ENCODE measurements around the gene NUDT19. TPM values are rescaled to one million over a fixed set of nuclear protein-coding genes. Genes with fewer than 3 reads are reported as not detected.

NUDT19 gene
- total RNA-seq, 1 experiment from 2014 or later = 19.6 TPM

DNA sequence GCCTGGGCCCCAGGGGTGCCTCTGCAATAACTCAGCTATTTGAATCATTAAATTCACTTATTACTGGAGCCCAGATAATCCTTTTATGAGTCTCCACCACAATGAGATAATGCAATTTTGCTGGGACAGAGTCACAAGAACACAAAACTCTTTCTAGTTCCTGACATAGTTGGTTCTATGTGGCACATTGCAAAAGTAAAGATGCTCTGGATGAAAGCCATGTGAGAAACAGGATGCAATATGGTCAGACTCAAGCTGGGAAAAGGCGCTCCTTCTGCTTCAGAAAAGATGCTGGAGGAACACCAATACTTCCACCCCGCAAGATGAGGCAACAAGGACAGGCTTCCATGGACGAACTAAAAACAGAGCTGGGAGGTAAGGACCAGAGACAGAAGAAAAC, 22.3 kb upstream of the NUDT19 start:
- peaks cover 14% of the 10 kb centered on the region for H3K4me1 ChIP-seq (ENCODE audit: low read length)
- no peaks in the 10 kb centered on the region for H3K9me2 ChIP-seq (replicated peaks; ENCODE audit: insufficient read depth, low read length)
- H3K9ac ChIP-seq (ENCODE audit: low read length) = no peak overlapping the region
- H4K20me1 ChIP-seq (ENCODE audit: insufficient read depth, low read depth, low read length) = peaks cover 34% of the 10 kb centered on the region; the same call in 1 of the 2 replicates
- peaks cover 97% of the 10 kb centered on the region for H3K79me2 ChIP-seq (ENCODE audit: low read length)
- no peaks in the 10 kb centered on the region for H3K9me3 ChIP-seq (ENCODE audit: low read length)
- peaks cover 18% of the 10 kb centered on the region for H3K36me3 ChIP-seq (ENCODE audit: insufficient read depth, low read length)
- H3K4me3 ChIP-seq (ENCODE audit: low read length) = no peak overlapping the region
- no peak for DNase-seq
- no peaks in the 10 kb centered on the region for H3K27me3 ChIP-seq (ENCODE audit: low read length)
- H3K4me2 ChIP-seq (ENCODE audit: low read depth, low read length, poor library complexity, severe bottlenecking) = no peak overlapping the region
- H2AFZ ChIP-seq (ENCODE audit: low read length) = no peak overlapping the region
- no peak overlapping the region for H3K27ac ChIP-seq (ENCODE audit: low read length)

DNA sequence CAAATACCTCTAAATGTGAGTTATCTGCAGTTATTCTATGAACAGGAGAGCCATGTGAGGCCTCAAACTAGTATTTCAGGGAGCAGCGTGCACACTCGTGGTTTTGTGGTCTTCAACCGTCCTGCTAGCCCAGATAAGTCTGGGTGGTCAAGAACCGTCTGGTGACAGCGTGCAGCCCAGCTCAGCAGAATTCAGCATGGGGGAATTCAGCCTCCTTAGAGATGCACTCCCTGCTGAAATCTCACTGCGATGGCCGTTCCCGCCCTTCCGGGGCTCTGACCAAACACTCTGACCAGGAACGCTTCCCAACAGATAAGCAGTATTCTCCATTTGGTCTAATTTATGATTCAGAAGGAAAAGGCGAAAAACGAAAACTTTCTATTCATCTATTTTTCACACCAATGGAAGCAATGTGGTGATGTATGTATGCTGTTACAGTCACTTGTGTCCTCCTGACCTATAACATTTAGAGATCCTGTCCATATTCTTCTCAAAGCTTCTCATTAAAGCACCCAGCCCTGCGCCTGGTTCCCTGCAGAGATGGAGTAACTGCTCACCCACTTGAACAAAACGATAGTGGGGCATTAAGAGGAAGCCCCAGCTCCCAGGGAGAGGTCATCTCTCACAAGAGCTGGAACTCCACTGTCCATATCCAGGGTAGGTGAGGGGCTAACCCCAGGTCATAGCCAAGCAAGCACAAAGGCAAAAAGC, 19.6 kb upstream of the NUDT19 start:
- no peak overlapping the region for H2AFZ ChIP-seq (ENCODE audit: low read length)
- peaks cover 79% of the 10 kb centered on the region for H3K79me2 ChIP-seq (ENCODE audit: low read length)
- no peaks in the 10 kb centered on the region for H3K9me2 ChIP-seq (replicated peaks; ENCODE audit: insufficient read depth, low read length)
- H3K27ac ChIP-seq (ENCODE audit: low read length) = no peak overlapping the region
- peaks cover 10% of the 10 kb centered on the region for H3K36me3 ChIP-seq (ENCODE audit: insufficient read depth, low read length)
- H3K9ac ChIP-seq (ENCODE audit: low read length) = no peak overlapping the region
- no peaks in the 10 kb centered on the region for H3K9me3 ChIP-seq (ENCODE audit: low read length)
- H3K4me2 ChIP-seq (ENCODE audit: low read depth, low read length, poor library complexity, severe bottlenecking) = no peak overlapping the region
- no peaks in the 10 kb centered on the region for H3K27me3 ChIP-seq (ENCODE audit: low read length)
- H3K4me1 ChIP-seq (ENCODE audit: low read length) = peaks cover 21% of the 10 kb centered on the region
- no peak overlapping the region for H3K4me3 ChIP-seq (ENCODE audit: low read length)
- DNase-seq = no peak
- peaks cover 31% of the 10 kb centered on the region; the same call in 1 of the 2 replicates for H4K20me1 ChIP-seq (ENCODE audit: insufficient read depth, low read depth, low read length)

DNA sequence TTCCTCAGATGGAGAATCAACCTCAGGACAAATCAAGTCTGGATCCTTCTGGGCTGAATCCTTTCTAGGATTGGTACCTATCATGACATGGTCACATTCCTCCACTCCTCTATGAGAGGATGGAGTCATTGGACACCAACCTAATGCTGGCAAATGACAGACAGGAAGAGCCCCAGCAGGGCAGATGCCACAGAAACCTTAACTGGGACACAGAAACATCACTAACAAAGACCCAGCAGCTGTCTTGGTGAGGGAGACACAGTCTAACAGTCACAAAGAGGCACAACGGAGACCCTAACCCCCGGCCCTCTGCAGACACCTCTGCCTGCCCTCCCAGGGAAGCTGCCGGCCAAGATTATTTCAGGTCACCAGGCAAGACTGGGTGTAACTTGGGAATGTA, 18.8 kb upstream of the NUDT19 start:
- no peaks in the 10 kb centered on the region for H3K9me3 ChIP-seq (ENCODE audit: low read length)

DNA sequence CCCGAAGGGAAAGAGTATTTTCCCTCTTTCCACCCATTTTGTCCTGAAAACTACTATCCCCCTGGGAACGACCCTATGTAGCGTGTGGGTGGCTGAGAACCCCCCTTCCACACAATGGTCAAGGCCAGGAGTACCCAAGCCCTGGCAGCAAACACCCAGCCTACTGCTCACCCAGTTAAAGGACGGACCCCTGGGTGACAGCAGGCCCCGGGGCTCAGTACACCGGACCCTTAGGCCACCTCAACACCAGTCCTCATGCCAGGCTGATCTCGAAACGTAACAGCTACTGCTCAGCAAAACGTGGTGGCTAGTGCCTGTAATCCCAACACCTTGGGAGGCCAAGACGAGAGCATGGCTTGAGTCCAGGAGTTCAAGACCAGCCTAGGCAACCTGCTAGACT, 18.0 kb upstream of the NUDT19 start:
- Histone ChIP-seq H3K9ac (ENCODE audit: low read length) (peak overlapping the region; percentile 88), H3K9me2 (replicated peaks; ENCODE audit: insufficient read depth, low read length) (no peaks in the 10 kb centered on the region), H3K27me3 (ENCODE audit: low read length) (no peaks in the 10 kb centered on the region), H3K79me2 (ENCODE audit: low read length) (peaks cover 64% of the 10 kb centered on the region), H3K36me3 (ENCODE audit: insufficient read depth, low read length) (peaks cover 5% of the 10 kb centered on the region), H3K9me3 (ENCODE audit: low read length) (no peaks in the 10 kb centered on the region), H4K20me1 (ENCODE audit: insufficient read depth, low read depth, low read length) (peaks cover 29% of the 10 kb centered on the region; the same call in 1 of the 2 replicates), H3K27ac (ENCODE audit: low read length) (no peak overlapping the region), H2AFZ (ENCODE audit: low read length) (no peak overlapping the region), H3K4me1 (ENCODE audit: low read length) (peaks cover 21% of the 10 kb centered on the region), H3K4me3 (ENCODE audit: low read length) (peak overlapping the region; percentile 95), H3K4me2 (ENCODE audit: low read depth, low read length, poor library complexity, severe bottlenecking) (peak overlapping the region; percentile 72)
- DNase-seq = no peak

More for the DNA sequence above, 18.8 kb upstream of the NUDT19 start:
- DNase-seq = no peak
- H4K20me1 ChIP-seq (ENCODE audit: insufficient read depth, low read depth, low read length) = peaks cover 30% of the 10 kb centered on the region; the same call in 1 of the 2 replicates
- H3K4me2 ChIP-seq (ENCODE audit: low read depth, low read length, poor library complexity, severe bottlenecking) = peak overlapping the region; percentile 72
- H2AFZ ChIP-seq (ENCODE audit: low read length) = no peak overlapping the region
- no peak overlapping the region for H3K27ac ChIP-seq (ENCODE audit: low read length)
- H3K27me3 ChIP-seq (ENCODE audit: low read length) = no peaks in the 10 kb centered on the region
- H3K9me2 ChIP-seq (replicated peaks; ENCODE audit: insufficient read depth, low read length) = no peaks in the 10 kb centered on the region
- peaks cover 21% of the 10 kb centered on the region for H3K4me1 ChIP-seq (ENCODE audit: low read length)
- peaks cover 7% of the 10 kb centered on the region for H3K36me3 ChIP-seq (ENCODE audit: insufficient read depth, low read length)
- peak overlapping the region; percentile 88; the same call in 1 of the 2 replicates for H3K9ac ChIP-seq (ENCODE audit: low read length)
- H3K4me3 ChIP-seq (ENCODE audit: low read length) = peak overlapping the region; percentile 95; the same call in 1 of the 2 replicates
- peaks cover 71% of the 10 kb centered on the region for H3K79me2 ChIP-seq (ENCODE audit: low read length)

DNA sequence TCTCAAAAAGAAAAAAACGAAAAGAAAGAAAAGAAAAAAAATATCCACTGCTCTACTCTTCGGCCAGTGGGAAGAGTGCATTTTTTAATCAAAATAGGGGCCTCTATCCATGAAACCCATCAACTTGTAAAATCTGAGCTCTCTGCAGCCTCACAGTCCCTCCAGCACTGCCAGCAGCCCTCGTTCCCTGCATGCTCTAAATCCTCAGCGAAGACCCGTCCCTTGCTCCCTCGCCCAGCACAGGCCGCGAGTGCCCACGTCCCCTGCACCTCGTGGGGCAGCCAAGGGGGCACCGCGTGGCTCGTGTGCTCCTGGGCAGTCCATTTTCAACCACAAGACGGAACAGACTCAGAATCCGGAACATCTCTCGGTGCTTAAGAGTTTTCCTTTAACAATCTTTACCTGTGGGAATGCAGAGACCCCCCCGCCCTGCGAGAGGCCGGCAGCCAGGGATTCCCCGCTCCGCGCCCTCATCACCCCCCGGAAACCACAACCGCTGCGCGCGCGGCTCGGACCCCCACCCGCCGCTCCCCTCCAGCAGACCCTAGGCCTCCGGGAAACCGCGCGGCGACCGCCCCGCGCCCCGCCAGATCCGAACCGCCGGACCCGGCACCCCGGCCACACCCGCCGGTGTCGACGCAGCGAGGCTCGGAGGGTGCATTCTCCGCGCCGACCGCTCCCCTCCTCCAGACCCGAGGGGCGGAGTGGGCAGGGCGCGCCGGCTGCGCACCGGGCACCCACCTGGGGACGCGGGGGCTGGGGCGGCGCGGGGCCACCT, 17.3 kb upstream of the NUDT19 start:
- peak; percentile 69 for DNase-seq
- Histone ChIP-seq H3K9me3 (ENCODE audit: low read length) (no peaks in the 10 kb centered on the region), H3K27me3 (ENCODE audit: low read length) (no peaks in the 10 kb centered on the region), H3K9ac (ENCODE audit: low read length) (peak overlapping the region; percentile 88), H3K27ac (ENCODE audit: low read length) (no peak overlapping the region), H3K4me1 (ENCODE audit: low read length) (peaks cover 21% of the 10 kb centered on the region), H3K4me2 (ENCODE audit: low read depth, low read length, poor library complexity, severe bottlenecking) (peak overlapping the region; percentile 72), H3K4me3 (ENCODE audit: low read length) (peak overlapping the region; percentile 95), H3K36me3 (ENCODE audit: insufficient read depth, low read length) (peaks cover 5% of the 10 kb centered on the region), H4K20me1 (ENCODE audit: insufficient read depth, low read depth, low read length) (peaks cover 22% of the 10 kb centered on the region; the same call in 1 of the 2 replicates), H3K9me2 (replicated peaks; ENCODE audit: insufficient read depth, low read length) (no peaks in the 10 kb centered on the region), H2AFZ (ENCODE audit: low read length) (peak overlapping the region; percentile 30; the same call in 1 of the 2 replicates), H3K79me2 (ENCODE audit: low read length) (peaks cover 56% of the 10 kb centered on the region)

DNA sequence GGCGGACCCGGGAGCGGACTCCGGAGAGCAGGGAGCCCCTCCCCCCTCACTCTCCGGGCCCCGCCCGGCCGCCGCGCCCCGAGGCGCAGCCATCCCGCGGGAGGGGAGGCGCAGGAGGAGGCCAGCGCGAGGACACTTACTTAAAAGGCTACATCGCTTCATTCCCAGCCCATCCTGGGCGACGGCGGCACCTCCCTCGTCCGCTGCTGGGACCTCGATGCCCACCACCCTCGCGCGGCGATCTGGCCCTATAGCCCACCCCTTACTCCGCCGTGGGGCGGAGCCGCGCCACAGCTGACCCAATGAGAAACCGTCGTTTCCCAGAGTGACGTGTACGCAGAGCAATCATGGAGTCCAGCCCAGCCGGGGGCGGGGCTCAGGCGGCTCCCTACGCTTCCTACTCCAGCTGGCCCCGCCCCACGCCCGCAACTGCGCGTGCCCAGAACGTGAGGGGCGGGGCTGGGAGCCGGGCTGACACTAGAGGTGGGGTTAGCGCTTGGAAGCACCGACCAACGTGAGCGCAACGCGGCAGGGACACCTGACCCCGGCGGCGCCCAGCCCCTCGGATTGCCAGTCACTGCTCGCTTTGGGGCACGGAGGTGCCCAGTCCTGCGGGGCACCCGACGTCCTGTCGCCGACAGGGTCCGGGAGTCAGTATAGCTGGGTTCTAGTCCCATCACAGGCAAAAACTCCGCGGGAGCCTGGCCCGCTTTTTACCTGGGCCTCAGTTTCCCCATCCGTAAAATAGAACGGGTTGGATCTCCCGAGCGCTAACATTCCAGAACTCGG, 16.5 kb upstream of the NUDT19 start, which contains the start of gene ANKRD27:
TSS of gene ANKRD27 (minus strand) at position 250 of the 789 bp plus-strand sequence. CDS start 16,165 bp downstream, outside the sequence.
- peak; percentile 100 for DNase-seq
- Histone ChIP-seq H3K9ac (ENCODE audit: low read length) (peak within 1 kb of the TSS; percentile 88), H4K20me1 (ENCODE audit: insufficient read depth, low read depth, low read length) (peaks cover 19% of the 10 kb centered on the region; the same call in 1 of the 2 replicates), H3K9me2 (replicated peaks; ENCODE audit: insufficient read depth, low read length) (no peaks in the 10 kb centered on the region), H3K4me2 (ENCODE audit: low read depth, low read length, poor library complexity, severe bottlenecking) (peak within 1 kb of the TSS; percentile 93), H3K79me2 (ENCODE audit: low read length) (peaks cover 48% of the 10 kb centered on the region), H2AFZ (ENCODE audit: low read length) (peak within 1 kb of the TSS; percentile 87), H3K27me3 (ENCODE audit: low read length) (no peaks in the 10 kb centered on the region), H3K27ac (ENCODE audit: low read length) (no peak within 1 kb of the TSS), H3K36me3 (ENCODE audit: insufficient read depth, low read length) (peaks cover 5% of the 10 kb centered on the region), H3K4me1 (ENCODE audit: low read length) (peaks cover 21% of the 10 kb centered on the region), H3K9me3 (ENCODE audit: low read length) (no peaks in the 10 kb centered on the region), H3K4me3 (ENCODE audit: low read length) (peak within 1 kb of the TSS; percentile 95)

DNA sequence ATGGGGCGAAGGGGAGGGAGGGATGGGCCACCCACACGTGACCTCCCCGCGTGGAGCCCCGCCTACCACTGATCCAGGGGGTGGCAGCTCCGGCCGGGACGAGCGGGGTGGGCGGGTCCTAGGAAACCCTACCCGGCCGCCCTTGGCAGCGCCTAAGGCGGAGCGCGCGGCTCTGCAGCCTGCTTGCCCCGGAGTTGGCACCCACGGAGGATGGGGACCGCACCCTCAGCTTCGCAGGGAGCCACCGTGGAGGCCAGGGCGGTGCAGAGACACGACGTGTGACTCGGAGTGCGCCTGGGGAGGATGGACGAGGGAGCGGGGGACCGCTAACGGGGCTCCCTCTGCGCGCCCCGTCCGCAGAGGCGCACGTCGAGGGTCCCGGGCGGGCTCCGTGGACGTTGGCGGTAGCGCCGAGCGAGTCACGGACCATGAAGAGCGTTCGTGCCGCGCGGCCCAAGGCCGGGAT, 15.9 kb upstream of the NUDT19 start, which contains the start of gene RGS9BP:
TSS of gene RGS9BP (plus strand) at position 129 of the 466 bp plus-strand sequence. CDS start 416 bp downstream, outside the sequence.
- H3K4me1 ChIP-seq (ENCODE audit: low read length) = peaks cover 21% of the 10 kb centered on the region
- peak within 1 kb of the TSS; percentile 93 for H3K4me2 ChIP-seq (ENCODE audit: low read depth, low read length, poor library complexity, severe bottlenecking)
- peak within 1 kb of the TSS; percentile 87 for H2AFZ ChIP-seq (ENCODE audit: low read length)
- H3K9me3 ChIP-seq (ENCODE audit: low read length) = no peaks in the 10 kb centered on the region
- no peaks in the 10 kb centered on the region for H3K27me3 ChIP-seq (ENCODE audit: low read length)
- peaks cover 5% of the 10 kb centered on the region for H3K36me3 ChIP-seq (ENCODE audit: insufficient read depth, low read length)
- H3K4me3 ChIP-seq (ENCODE audit: low read length) = peak within 1 kb of the TSS; percentile 95
- no peaks in the 10 kb centered on the region for H3K9me2 ChIP-seq (replicated peaks; ENCODE audit: insufficient read depth, low read length)
- peak; percentile 82 for DNase-seq
- no peak within 1 kb of the TSS for H3K27ac ChIP-seq (ENCODE audit: low read length)
- peaks cover 42% of the 10 kb centered on the region for H3K79me2 ChIP-seq (ENCODE audit: low read length)
- H3K9ac ChIP-seq (ENCODE audit: low read length) = peak within 1 kb of the TSS; percentile 88
- H4K20me1 ChIP-seq (ENCODE audit: insufficient read depth, low read depth, low read length) = peaks cover 18% of the 10 kb centered on the region; the same call in 1 of the 2 replicates

Measured in Karpas-422 (cell line).